Neutrophil (primary cell): ENCODE measurements around the gene COLGALT1.

Experiments used
- H3K27ac ChIP-seq: fragments of 200-600 bp; sonication (generic); 2 replicates; pipeline ENCODE4 v1.5.1; 2016; ENCODE audit warnings: mild to moderate bottlenecking, moderate library complexity
- H3K27me3 ChIP-seq: fragments of 200-600 bp; sonication (generic); 2 replicates; pipeline ENCODE4 v1.6.0; 2016; ENCODE audit warnings: mild to moderate bottlenecking
- H3K36me3 ChIP-seq: fragments of 200-600 bp; sonication (generic); 2 replicates; pipeline ENCODE4 v1.5.1; 2017
- H3K4me1 ChIP-seq, 2 experiments: fragments of 200-600 bp in 1 of 2; sonication (generic) in 1 of 2; 1 replicate in 1 of 2; 2 replicates in 1 of 2; pipeline versions ENCODE4 v1.5.1 to v1.6.1; 2013 to 2016; ENCODE audit warnings: low read depth in 1 of 2, low read length in 1 of 2, mild to moderate bottlenecking in 1 of 2, moderate library complexity in 1 of 2; ENCODE audit not compliant: control insufficient read depth in 1 of 2, insufficient read depth in 1 of 2
- H3K4me3 ChIP-seq, 2 experiments: fragments of 200-600 bp in 1 of 2; sonication (generic) in 1 of 2; 1 replicate in 1 of 2; 2 replicates in 1 of 2; pipeline ENCODE4 v1.5.1; 2013 to 2016; ENCODE audit warnings: low read depth in 1 of 2, low read length in 1 of 2, mild to moderate bottlenecking in 1 of 2, moderate library complexity in 1 of 2
- H3K9me3 ChIP-seq: fragments of 200-600 bp; sonication (generic); 2 replicates; pipeline ENCODE4 v1.5.1; 2016
- TF ChIP-seq, protein P1 (sequence below): fragments of 200-600 bp; sonication (generic); IDR thresholded peaks from 2 replicates; pipeline ENCODE4 v1.5.1; 2016; ENCODE audit warnings: antibody characterized with exemption

The COLGALT1 gene

DNA sequence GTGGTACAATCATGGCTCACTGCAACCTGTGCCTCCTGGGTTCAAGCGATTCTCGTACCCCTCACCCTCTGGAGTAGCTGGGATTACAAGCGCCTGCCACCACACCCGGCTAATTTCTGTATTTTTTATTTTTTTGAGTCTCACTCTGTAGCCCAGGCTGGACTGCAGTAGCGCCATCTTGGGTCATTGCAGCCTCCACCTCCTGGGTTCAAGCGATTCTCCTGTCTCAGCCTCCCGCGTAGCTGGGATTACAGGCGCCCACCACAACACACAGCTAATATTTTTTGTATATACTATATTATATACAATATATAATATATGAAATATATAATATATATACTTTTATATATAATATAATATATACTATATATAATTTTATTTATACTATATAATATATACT, 52.5 kb downstream of the COLGALT1 start:
- TF ChIP-seq, protein P1, sequence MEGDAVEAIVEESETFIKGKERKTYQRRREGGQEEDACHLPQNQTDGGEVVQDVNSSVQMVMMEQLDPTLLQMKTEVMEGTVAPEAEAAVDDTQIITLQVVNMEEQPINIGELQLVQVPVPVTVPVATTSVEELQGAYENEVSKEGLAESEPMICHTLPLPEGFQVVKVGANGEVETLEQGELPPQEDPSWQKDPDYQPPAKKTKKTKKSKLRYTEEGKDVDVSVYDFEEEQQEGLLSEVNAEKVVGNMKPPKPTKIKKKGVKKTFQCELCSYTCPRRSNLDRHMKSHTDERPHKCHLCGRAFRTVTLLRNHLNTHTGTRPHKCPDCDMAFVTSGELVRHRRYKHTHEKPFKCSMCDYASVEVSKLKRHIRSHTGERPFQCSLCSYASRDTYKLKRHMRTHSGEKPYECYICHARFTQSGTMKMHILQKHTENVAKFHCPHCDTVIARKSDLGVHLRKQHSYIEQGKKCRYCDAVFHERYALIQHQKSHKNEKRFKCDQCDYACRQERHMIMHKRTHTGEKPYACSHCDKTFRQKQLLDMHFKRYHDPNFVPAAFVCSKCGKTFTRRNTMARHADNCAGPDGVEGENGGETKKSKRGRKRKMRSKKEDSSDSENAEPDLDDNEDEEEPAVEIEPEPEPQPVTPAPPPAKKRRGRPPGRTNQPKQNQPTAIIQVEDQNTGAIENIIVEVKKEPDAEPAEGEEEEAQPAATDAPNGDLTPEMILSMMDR, result no peak

DNA sequence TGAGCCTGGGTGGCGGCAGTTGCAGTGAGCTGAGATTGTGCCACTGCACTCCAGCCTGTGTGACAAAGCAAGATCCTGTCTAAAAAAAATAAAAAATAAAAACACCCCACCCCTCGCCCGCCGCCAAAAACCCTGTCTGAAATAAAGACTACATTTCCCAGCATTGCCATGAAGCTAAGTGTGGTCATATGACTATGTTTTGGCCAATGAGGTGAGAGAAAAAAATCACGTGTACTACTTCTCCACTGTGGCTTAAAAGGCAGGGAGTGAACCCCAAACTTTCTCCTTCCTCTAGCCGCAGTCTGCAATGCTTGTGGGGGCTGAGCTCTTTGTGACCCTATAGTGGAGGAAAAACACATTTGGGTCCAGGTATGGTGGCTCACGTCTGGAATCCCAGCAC, 54.9 kb downstream of the COLGALT1 start:
- TF ChIP-seq, protein P1, result no peak

More for the DNA sequence above, 52.5 kb downstream of the COLGALT1 start:
- Histone ChIP-seq H3K4me3 (no peak overlapping the region), H3K36me3 (no peaks in the 10 kb centered on the region), H3K4me1 (peaks cover 8 to 12% of the 10 kb centered on the region in 2 experiments), H3K27me3 (peaks cover 23% of the 10 kb centered on the region), H3K9me3 (no peaks in the 10 kb centered on the region), H3K27ac (no peak overlapping the region)

DNA sequence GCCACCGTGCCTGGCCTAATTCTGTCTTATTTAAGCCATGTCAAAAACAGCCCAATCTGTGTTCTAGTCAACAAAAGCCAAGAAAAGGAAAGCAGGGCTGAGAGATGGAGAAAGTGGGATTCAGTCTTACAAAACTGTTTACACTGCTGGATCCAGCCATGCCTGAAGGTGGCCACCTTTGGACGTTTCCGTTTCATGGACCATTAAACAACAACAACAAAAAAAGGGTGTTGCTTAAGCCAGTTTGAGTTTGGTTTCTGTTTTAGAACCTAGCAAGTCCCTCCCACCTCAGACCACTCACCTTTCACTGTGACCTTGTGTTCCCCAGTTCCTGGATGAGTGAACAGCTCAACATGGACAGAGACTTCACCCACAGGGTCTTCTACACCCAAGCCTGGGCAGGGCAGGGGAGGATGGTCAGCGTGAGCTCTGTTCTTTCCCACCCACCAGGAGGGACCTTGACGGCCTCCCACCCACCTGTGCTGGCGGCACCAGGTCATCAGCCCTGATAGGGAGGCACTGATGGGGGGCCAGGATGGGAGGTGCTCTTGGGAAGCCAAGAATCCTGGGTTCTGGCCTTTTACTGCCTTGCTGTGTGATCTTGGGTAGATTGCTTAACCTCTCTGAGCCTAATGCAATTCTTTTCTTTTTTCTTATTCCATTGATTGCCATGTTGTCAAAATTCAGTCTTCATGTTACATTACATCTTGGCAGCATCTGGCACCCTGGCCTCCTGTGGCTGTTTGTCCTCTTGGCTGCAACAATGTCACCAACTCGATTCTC, 56.2 kb downstream of the COLGALT1 start:
- Histone ChIP-seq H3K27ac (no peak overlapping the region), H3K9me3 (no peaks in the 10 kb centered on the region), H3K4me3 (no peak overlapping the region), H3K27me3 (peaks cover 19% of the 10 kb centered on the region), H3K4me1 (peaks cover 0 to 1% of the 10 kb centered on the region in 2 experiments), H3K36me3 (no peaks in the 10 kb centered on the region)
- TF ChIP-seq, protein P1, result no peak

More for the DNA sequence above, 54.9 kb downstream of the COLGALT1 start:
- Histone ChIP-seq H3K27ac (no peak overlapping the region), H3K4me3 (no peak overlapping the region), H3K4me1 (peaks cover 8 to 12% of the 10 kb centered on the region in 2 experiments), H3K27me3 (peaks cover 8% of the 10 kb centered on the region), H3K9me3 (no peaks in the 10 kb centered on the region), H3K36me3 (no peaks in the 10 kb centered on the region)

DNA sequence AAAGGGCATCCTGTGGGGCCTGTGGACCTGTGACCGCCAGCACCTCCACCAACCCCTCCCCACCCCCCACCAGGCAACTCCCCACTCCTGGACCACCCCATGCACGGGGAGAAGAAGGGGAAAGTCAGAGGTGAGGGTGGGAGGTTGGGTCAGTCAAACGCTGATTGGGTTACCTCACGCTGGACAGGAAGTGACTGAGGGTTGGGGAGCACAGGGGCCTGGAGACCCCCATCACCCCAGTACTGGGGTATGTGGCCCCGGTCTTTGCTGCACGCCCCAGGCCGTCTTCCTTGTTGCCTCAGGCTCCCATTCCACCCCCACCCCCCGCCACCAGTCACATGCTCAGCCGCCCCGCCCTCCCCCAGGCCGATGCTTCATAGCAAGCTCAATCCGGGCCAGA, 59.0 kb downstream of the COLGALT1 start:
- no peaks in the 10 kb centered on the region for H3K36me3 ChIP-seq
- H3K4me1 ChIP-seq, result no peaks in the 10 kb centered on the region
- no peaks in the 10 kb centered on the region for H3K9me3 ChIP-seq
- no peak overlapping the region for H3K4me3 ChIP-seq
- TF ChIP-seq, protein P1, result no peak
- peaks cover 43% of the 10 kb centered on the region for H3K27me3 ChIP-seq
- H3K27ac ChIP-seq, result no peak overlapping the region

DNA sequence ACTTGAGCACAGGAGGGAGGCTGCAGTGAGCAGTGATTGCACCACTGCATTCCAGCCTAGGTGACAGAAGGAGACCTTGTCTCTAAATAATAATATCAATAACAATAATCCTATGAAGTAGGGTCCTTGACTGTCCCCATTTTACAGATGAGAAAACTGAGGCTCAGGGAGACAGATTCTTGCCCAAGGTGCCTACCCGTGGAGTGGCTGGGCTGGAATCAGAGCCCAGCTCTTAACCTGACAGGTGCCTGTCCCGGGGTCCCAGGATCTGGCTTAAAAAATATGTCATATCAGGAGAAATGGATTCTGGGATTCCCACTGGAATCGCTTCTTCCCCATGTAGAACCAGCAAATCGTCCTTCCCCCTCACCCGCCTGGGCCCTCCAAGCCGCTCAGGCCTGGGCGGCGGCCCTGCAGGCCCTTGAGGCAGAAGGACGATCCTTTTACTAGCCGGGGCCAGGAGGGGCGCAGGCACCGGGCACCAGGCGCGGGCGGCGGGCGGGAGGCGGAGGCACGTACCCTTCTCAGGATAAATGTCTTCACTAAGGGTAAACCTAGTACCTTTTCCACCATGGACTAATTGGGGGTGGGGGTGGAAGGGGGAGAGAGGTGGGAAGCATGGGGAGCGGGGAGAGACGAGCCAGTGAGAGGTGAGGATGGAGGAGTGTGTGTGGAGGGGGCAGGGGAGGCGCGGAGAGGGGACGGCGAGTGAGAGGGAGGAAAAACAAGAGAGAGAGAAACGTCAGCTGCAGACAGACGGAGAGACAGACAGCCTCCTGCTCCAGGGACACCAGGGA, 60.6 kb downstream of the COLGALT1 start:
- TF ChIP-seq, protein P1, result no peak
- Histone ChIP-seq H3K36me3 (no peaks in the 10 kb centered on the region), H3K9me3 (no peaks in the 10 kb centered on the region), H3K4me3 (no peak overlapping the region), H3K27me3 (peaks cover 49% of the 10 kb centered on the region), H3K27ac (no peak overlapping the region), H3K4me1 (no peaks in the 10 kb centered on the region)
